Fibroblast of peridontal ligament (primary cell): ENCODE measurements around the gene ENPP6.

Experiments
- DNase-seq: peaks from one replicate; pipeline ENCODE4 v3.0.0-alpha.2; 2010; ENCODE audit errors: extremely low read depth

ENPP6 gene

DNA sequence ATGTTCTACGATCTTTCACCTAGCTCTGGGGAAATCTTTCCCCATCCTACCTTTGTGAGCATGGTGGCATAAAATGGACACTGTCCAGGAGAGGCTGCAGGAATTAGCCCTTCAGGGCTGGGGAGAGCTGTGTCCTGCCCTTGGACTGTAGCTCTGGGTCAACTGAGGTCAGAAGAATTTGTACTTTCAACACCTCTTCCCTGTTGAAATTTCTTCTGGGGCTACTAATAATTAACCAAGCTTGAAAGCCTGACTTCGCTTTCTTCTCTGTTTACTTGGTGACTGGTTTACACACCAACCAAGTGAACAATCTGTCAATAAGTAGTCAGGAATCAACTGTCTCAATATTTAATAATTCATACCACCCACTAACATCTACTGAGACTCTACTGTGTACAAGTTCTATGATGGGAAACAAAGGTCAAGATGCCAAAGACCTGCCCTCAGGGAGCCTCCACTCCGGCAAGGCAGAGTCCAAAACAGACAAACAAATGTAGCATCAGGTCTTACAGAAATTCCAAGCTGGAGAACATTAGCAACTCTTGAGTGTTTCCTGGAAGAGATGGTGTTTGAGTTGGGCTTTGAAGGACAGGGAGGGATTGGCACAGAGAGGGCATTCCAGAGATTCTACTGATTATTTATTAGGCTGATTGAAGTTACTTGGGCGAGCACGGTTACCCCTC, 113.1 kb downstream of the ENPP6 start:
- no peak for DNase-seq

DNA sequence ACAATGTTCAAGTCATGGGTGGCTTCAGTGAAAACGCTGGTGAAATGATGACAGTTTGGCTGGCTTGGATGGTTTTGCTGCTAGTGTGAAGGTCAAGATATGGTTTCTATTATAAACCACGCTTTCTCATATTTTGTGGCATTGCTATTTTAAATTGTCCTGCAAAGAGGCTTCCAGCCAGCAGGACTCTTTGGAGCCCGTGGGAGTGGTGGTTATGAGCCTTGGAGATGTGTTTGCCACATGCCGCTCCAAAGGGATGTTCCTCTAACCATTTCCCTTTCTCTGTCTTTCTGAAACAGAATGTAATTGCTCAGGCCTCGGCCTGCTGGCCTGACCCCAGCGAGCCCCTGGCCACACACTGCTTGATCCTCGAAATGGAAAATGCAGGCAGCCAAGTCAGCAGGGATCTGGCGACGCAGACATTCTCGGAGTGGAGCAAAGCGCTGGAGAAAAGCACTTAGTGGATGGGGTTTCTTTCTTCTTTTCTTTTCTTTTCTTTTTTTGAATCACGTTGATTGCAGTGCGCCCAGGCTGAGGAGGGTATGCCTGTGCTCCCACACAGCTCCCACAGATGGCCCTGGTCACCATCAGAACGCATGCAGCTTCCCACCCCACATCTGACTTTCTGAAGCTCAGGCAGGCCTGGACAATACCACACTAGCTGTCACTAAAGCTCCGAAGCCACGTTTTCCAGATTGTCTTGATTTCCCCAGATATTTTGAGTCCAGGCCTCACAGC, 114.0 kb downstream of the ENPP6 start:
- no peak for DNase-seq

DNA sequence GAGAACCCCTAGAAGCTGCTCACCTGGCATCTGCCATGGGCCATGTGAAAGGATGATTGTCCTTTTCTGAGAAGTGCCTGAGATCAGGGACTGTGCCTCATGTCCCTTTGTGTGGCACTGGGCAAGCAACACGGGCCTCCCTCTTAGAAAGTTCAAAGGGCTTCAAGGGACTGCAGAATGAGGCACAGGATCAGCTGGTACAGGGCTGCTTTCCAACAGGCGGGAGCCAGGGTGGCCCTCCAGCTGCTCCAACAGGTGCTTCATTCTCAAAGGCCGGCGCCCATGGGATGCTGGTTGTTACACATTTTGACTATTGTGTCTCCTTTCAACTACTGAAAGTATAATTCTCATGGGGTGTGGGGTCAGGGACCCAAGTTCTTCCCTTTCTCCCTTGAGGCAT, 114.7 kb downstream of the ENPP6 start:
- DNase-seq: no peak

DNA sequence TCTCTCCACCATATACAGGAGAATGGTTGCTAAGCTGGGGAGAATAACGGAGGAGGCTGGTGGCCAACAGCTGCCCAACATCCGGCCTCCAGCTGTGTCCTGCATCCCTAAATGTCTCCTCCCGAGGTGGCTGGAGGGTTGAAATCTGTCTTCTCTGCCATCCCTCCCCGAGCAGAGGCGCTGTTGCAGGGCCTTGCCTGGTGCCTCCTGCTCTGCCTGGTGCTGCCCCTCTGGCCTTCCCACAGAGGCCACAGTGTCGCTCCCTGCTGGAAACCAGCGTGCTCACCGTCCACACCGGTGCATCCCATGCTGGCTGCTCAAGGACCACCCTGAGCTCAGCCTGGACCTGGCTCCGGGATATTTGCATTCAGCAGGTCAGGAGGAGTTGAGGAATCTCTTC, 115.2 kb downstream of the ENPP6 start:
- no peak for DNase-seq

DNA sequence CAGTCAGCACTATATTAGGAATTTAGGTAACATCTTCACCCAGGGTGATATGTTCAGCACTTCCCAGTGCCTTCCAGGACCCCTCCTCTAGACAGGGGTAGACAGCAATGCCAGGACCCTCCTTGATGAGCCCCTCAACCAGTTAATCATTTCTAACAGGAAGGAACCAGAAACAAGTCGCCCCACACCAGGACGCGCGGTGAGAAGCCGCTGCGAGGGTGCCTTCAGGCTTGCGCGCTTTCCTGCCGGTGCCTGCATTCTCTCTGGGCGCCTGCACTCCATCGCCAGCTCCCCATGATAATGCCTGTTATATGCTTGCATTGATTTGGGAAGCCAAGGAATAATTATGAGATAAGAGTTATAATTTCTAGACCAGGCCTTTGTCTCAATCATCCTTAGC, 116.0 kb downstream of the ENPP6 start:
- DNase-seq: no peak

DNA sequence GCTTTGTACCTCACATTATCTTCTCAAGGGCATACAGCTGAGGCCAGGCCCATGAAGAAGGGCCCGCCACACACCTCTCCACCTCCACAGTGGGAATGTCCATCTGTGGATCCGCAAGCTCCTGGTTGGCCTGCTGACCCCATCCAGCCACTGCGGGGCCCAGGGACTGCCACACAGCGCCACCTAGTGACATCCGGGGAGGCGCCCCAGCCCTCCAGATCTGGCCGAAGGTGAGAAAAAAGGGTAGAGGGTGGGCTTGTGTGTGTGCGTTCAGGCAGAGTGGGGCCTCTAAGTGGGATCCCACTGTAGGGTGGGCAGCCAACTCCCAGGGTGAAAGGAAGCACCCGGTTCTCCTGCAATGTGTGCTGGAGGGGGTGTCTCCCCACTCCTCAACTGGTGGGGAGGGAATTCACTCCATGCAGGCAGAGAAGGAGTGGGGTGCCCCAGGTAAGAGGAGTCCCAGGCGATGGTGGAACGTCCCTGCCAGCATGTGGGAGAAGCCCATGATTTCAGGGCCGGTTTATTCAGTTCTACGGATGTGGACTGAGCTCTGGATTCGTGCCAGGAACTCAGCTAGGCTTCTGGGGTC, 117.3 kb downstream of the ENPP6 start:
- DNase-seq: no peak

DNA sequence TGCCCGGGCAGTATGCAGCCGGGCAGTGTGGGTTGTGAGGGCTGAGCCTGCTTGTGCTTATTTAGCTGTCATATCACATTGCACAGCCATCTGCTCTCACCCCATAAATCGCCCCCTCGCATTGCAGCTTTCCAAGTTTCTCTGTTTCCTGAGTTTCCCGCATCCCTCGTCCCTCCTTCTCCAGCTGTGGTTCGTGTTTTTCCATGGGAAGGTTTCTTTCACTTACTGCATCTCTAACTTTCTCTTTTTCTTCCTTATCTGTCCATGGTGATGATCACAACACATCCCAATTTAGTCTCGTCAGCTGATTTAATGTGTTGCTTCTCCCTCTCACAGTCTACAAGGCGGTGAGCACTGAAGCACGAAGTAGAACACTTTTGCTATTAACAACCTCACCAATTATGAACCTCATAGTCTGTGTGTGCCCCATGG, 118.1 kb downstream of the ENPP6 start:
- no peak for DNase-seq

DNA sequence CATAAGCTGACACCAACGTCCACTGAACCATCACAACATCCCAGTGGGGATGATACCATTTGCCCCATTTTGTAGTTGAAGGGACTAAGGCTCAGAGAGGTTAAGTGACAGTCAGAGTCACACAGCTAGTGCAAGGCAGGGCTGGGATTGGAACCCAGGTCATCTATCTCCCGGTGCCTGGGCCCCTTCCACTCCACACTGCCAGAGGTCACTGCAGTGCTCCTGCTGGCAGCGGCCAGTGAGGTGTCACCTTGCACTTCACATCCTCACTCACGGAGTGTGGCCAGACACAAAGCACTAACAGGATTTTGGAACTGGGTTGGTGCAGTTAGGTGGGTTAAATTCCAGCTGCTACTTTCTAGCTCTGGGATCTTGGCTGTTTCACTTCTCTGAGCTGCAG, 118.7 kb downstream of the ENPP6 start:
- no peak for DNase-seq

DNA sequence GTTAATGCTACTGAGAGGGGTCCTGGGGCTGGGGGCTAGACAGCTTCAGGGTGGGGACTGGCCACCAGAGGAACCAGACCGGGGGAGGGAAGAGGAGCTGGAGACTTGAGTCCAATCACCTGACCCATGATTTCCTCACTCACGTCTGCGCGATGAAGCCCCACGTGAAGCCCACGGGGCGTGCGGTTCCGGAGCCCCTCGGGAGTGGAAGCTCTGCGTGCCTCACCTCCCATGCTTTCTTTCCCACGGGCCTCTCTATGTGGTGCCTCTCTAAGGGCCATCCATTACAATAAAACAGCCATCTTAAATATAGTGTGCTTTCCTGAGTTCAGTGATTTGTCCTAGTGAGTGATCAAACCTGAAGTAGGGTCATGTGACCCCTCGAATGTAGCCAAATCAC, 119.9 kb downstream of the ENPP6 start:
- DNase-seq: no peak

DNA sequence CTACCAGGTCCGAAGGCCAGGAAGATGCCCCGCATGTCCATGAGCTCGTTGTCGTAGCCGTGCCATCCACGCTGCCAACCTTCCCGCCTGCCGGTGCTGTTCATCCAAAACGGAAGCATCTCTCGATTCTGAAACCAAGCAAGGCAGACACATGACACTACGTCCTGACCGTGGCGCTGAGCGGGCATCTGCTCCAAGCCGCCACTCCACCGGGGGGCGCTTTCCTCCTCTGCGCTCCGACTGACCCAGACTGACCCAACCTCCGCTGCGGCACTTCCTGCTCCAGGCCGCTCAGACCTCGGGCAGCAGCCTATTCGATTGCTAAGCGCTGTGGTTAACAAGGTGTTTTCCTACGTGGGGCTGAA, 120.5 kb downstream of the ENPP6 start:
- DNase-seq: no peak

DNA sequence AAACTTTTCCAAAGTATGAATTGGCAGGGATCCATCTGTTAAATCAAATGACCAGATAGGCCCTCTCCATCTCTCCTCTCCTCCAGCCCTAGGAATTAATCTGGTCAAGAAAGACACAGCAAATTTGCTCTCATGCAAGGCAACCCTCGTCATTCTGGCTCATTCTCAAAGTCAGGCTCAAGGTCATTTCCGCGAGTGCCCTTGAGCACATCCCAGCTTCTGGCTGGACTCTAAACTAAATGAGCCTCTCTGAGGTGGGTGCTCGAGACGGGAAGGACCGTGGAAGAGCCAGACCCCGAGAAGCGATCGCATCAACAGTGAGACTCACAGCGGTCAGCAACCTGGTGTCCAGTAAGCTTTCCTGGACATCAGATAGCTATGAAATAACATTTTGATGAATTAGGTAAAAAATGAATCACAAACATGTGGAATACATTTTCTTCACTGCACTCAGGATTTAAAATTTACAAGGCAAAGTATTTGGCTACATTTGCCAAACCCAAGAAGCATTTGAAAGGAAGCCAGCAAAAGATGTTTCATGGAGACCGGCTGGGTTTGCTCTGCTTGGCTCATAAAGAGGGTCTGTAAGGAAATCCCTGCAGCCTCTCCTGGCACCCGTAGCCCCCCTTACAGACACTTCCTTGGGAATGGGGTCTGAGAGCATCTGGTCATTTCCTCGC, 121.0 kb downstream of the ENPP6 start:
- DNase-seq: peak; percentile 66

DNA sequence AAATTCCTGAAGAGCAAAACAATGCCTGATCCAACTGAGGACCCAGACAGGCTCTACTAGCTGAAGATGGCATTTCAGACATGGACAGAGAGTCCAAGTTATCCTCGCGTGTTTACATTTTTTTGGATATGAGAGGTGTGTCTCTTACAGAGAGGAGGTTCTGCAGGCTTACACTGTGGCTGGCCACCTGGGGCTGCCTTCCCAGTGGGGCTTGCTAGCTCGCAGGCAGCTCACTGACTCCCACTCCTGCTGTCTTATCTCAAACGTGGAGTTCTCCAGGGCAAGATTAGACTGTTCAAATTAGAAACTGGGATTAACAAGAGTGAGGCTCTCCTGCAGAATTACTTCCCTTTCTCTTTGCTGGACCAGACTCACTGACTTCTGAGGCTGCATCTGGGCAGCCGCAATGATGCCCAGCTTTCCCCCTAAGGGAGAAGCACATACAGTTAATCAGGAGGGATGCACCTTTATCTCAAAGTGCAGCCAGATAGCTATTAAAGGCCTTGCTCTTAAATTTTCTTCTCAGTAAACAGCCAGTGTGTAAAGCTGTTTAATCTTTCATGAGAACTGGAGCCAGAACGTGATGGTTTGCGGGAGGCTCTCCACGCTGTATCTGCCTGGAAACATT, 123.0 kb downstream of the ENPP6 start:
- DNase-seq: no peak

DNA sequence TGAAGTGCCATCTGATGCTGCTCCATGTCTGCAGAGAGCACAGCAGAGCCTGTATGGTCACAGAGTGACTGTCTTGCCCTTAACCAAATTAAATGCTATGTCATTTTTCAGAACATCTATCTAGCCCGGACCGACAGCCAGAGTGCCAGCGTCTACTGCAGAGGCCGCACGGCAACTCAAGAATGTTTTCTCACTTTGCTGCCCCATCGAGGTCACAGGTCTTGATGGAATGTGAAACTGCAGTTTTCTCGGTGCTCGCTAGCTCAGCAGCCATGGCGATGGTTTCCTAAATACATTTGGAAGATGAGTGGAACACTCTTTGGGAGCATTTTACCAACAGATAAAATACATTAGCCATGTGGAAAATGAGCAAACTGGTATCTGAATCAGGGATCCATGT, 125.7 kb downstream of the ENPP6 start:
- no peak for DNase-seq

DNA sequence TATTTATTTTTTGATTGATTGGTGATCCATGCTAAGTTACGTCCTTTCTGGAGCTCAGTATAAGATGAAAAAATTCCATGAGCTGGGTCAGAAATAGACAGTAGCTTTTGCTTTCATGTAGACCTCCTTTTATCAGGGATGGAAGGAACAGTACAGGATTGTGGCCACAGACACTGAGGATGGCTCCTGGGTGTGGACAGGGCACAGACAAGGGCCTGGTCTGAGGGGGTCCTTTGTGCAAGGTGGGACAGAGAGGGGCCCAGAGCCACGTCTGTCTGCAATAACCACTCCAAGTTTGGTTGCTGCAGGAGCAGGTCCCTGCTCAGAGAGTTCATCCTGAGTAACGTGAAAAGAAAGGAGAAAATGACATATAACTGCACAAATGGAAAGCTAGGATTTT, 127.1 kb downstream of the ENPP6 start:
- DNase-seq: no peak

DNA sequence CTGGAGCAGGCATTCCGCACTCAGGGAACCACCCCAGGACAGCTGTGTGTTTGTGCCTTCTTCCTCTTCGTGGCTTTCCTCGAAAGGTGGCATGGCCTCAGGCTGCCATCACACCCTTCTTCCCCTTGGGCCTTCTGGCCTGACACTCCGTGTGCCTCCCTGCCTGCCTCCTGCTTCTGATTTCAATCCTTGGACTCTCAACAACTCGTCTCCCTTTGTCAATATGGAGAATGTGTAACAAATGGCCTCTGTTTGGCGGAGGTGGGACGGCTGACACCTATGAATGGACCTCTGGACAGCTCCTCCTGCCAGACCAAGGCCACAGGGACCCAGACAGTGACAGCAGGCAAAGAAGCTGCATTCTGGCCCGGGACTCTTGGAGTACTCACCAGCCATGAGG, 137.0 kb downstream of the ENPP6 start:
- no peak for DNase-seq

DNA sequence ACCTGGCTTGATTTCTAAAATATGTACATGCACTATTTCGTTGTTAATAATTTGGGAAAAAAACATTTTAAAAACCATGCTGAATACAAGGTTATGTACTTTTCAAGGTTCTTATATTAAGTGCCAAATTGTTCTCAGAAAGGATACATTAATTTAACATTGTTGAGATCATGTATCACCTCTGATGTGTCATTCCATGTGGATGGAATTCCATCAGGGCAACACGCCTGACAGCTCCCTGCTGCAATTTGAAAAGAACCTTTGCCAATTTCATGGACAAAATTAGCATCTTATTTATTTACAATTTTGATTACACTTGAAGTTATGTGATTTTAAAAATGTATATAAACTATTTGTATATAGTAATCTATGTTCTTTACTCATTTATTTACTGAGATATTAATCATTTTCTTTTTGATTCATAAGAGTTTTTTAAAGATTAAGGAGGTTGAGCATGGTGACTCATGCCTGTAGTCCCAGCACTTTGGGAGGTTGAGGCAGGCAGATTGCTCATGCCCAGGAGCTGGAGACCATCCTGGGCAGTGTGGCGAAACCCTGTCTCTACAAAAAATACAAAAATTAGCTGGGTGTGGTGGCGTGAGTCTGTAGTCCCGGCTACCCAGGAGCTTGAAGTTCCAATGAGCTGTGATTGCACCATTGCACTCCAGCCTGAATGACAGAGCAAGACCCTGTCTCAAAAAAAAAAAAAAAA, 142.8 kb downstream of the ENPP6 start:
- DNase-seq: no peak

DNA sequence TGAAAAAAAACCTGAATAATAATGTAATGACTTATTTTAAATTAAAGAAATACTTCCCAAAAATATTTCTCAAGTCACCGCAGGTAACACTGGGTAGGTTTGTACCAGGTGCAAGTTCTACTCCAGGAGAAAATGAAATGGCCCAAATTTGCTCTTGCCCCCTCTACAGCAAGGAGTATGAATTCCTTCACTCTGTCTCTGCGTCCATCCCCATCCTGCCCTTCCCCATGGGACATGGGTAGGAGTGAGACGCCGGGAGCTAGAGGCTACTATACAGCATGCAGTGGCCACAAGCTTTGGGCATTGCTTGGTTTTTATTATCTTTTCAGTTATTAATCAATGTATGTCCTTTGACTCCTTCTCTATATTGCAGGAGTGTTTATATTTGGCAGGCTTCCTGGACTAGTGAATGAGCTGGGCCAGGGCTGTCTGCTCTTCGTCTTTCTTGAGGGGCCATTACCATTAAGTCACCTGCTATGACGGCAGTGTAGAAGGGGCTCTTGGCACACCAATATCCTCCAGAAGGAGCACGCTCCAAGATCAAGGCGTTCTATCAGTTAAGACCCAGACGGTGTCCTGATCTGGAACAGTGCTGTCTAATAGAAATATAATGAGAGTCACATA, 149.6 kb downstream of the ENPP6 start:
- DNase-seq: no peak

DNA sequence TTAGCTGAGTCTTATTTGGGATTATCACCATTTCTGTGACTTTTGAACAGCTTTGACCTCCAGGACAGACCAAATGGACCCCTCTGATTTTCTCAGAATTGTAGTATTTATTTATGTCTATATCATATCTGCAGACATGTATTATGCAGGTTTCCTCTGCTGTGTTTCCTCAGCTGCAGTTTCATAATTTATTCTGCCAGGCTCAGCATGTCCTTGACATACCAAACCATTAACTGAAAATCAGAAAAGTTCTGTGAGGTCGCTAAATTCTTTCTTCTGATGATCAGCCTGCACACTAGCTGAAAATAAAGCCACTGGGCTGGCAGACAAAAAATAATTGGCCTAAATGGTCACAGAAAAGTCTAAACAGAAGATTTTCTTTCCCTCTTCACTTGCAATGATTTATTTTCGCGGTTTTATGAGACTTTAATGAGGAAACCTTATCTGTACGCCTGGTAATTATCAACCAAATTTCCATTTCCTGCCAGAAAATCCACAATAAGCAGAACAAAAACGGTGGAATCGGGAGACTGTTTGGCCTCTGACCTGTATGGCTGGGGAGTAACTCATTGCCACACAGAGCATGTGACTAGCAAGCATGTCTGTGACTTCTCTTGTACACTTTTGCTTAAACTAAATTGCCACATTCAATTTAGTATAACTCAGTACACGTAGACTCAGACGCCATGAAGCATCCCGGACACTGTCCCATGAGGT, 150.9 kb downstream of the ENPP6 start:
- DNase-seq: no peak

DNA sequence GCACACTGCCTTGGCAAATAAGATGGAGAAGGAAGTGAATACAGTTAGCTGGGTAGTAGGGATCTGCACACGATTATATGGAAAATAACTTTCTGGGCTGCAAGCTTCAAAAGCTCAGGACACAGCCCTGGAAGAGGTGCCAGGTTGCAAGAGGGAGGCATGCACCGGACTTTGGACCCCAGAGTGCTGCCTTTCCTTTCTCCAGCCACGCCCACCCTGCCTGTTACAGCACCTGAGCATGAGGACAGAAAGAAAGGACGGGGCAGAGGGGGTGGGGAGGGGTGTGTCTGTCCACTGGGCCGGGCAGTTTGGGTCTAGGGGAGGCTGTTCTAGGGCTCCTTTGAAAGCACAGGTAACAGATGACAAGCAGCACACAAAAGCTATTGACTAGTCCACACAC, 152.8 kb downstream of the ENPP6 start:
- no peak for DNase-seq

DNA sequence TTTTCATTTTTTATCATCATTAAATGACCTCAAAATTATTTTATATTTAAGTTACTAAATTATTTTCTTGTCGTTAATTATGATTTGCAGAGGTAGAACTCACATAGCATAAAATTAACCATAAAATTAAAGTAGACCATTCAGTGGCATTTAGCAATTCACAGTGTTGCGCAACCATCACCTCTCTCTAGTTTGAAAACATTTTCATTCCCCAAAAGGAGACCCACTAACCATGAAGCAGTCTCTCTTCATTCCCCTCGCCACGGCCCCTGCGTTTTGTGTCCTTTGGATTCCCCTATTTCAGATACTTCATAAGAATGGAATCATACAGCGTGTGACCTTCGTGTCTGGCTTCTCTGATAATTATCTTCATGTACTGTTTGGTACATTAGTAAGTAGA, 154.9 kb downstream of the ENPP6 start:
- no peak for DNase-seq

DNA sequence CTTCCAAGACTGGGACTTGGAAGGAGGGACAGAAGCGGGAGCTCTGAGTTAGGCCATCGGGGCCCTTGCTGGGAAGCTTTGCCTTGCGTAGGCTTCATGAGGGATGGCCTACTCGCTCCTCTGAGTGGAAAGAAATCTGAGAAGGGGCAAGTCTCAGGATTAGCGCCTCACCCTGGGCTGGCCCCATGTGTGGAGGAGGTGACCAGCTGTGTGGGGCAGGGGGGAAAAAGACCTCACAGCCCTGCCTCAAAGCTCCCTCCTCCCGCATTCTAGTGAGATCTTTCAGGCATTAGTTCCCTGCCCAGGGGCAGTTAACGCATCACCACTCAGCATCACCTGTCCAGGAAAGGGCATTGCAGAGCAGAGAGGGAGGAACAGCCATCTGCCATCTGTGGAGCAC, 156.1 kb downstream of the ENPP6 start:
- no peak for DNase-seq
